ENCODE measurements around the gene TTLL9. TPM values are rescaled to one million over a fixed set of nuclear protein-coding genes. Genes with fewer than 3 reads are reported as not detected.

The TTLL9 gene
- total and polyA plus RNA-seq, 10 of the 15 experiments (the other 5 are each of a cell fraction or from before 2014, with no cell fraction given) = 0.03 to 0.77 (median 0.11) TPM; not detected in 2

- WGBS (ENCODE audit: insufficient coverage, insufficient replicate concordance, low lambda C conversion rate, missing lambda C conversion rate) = 38% methylated on average over 6 of the region's 6 CpGs
- DNase-seq (ENCODE audit: low read depth, low spot score) (no peak), ATAC-seq (no peak), FAIRE-seq (no peak)
- intact Hi-C loops (cut with micrococcal nuclease; ENCODE audit: unreplicated experiment) (no loop called here), in situ Hi-C loops (cut with MboI) (no loop called here)
- TF ChIP-seq SMAD1 (IDR thresholded peaks at IDR 0.05; ENCODE audit: low read depth, partially characterized antibody) (no peak), MTA2 (IDR thresholded peaks at IDR 0.05; ENCODE audit: low read depth) (no peak), EP300 (IDR thresholded peaks at IDR 0.05; ENCODE audit: borderline replicate concordance in 1 of 2, control insufficient read depth in 1 of 2, low read depth in 2 of 2, low read length in 2 of 2) (no peak), PML (IDR thresholded peaks at IDR 0.05; ENCODE audit: low read length) (no peak), CREM (IDR thresholded peaks at IDR 0.05; ENCODE audit: low read depth) (no peak), LARP7 (IDR thresholded peaks at IDR 0.05) (no peak), ZBED1 (IDR thresholded peaks at IDR 0.05; ENCODE audit: borderline replicate concordance) (no peak), ESRRA (IDR thresholded peaks at IDR 0.05; ENCODE audit: low read length) (no peak), KLF5 (IDR thresholded peaks at IDR 0.05; ENCODE audit: partially characterized antibody) (no peak), MXI1 (IDR thresholded peaks at IDR 0.05; ENCODE audit: low read depth, low read length) (no peak), TAF1 (IDR thresholded peaks at IDR 0.05; ENCODE audit: borderline replicate concordance, low read depth, low read length) (no peak), SUZ12 (IDR thresholded peaks at IDR 0.05; ENCODE audit: unreplicated experiment) (no peak), ZNF592 (IDR thresholded peaks at IDR 0.05) (no peak), SREBF1 (IDR thresholded peaks at IDR 0.05; ENCODE audit: low read length) (no peak), MEF2A (IDR thresholded peaks at IDR 0.05; ENCODE audit: insufficient read depth, low read depth, low read length) (no peak), SMAD5 (IDR thresholded peaks at IDR 0.05; ENCODE audit: low read depth) (no peak), GABPA (IDR thresholded peaks at IDR 0.05; ENCODE audit: low read depth) (no peak), NR2C1 (IDR thresholded peaks at IDR 0.05) (no peak), POU2F2 (IDR thresholded peaks at IDR 0.05; ENCODE audit: borderline replicate concordance, low read depth, low read length) (no peak), RAD21 (IDR thresholded peaks at IDR 0.05; ENCODE audit: insufficient read depth, low read depth, low read length) (no peak)
- H2AFZ ChIP-seq (ENCODE audit: control insufficient read depth, low read depth, low read length) = no peak overlapping the region
- ChIA-PET RAD21 (ENCODE audit: unreplicated experiment) (no interaction called here), CTCF (no interaction called here), SMC1A (ENCODE audit: uncharacterized antibody, unreplicated experiment) (no interaction called here), POLR2A (no interaction called here)
- H3K9me3 ChIP-seq (replicated peaks; ENCODE audit: control insufficient read depth, insufficient read depth, low read length) = no peaks in the 10 kb centered on the region
- H3K4me1 ChIP-seq (ENCODE audit: control insufficient read depth, insufficient read depth, low read length) = no peaks in the 10 kb centered on the region
- H3K27me3 ChIP-seq (replicated peaks in 1 of 2; ENCODE audit: control insufficient read depth in 2 of 2, insufficient read depth in 2 of 2, low read length in 1 of 2) = no peaks in the 10 kb centered on the region
- H3K4me3 ChIP-seq = no peak overlapping the region
- H3K9ac ChIP-seq (ENCODE audit: control insufficient read depth, insufficient read depth, low read length) = no peak overlapping the region
- no TSS peak for BruUV-seq (replicated peaks)
- H3K36me3 ChIP-seq (ENCODE audit: control insufficient read depth in 2 of 2, insufficient read depth in 2 of 2, low read length in 1 of 2) = no peaks in the 10 kb centered on the region
- no peak overlapping the region for H3K4me2 ChIP-seq (ENCODE audit: control insufficient read depth, insufficient read depth)
- H3K27ac ChIP-seq (ENCODE audit: control insufficient read depth, insufficient read depth) = no peak overlapping the region
- H4K20me1 ChIP-seq (ENCODE audit: control insufficient read depth, insufficient read depth) = no peaks in the 10 kb centered on the region
- H3K79me2 ChIP-seq (ENCODE audit: control insufficient read depth, insufficient read depth, low read length) = no peaks in the 10 kb centered on the region
Observed at GRCh38 chr20:31901615-31902014, 31.2 kb downstream of the TTLL9 start.
